ENCODE data around the gene USP49. TPM values are rescaled to one million over a fixed set of nuclear protein-coding genes. Genes with fewer than 3 reads are reported as not detected.
A peak's percentile ranks its signal among the peaks of the same experiment; 100 is the strongest.

Gene USP49
- total RNA-seq, 1 donor from 2014 or later, result 0.71 TPM

GRCh38 chr6:41821266-41821665 is 73.9 kb downstream of the USP49 start:
- Histone ChIP-seq H3K9me3 (replicated peaks) (no peaks in the 10 kb centered on the region), H3K36me3 (no peaks in the 10 kb centered on the region), H3K4me3 (no peak overlapping the region), H3K4me1 (peaks cover 2% of the 10 kb centered on the region), H3K27me3 (ENCODE audit: low read depth) (no peaks in the 10 kb centered on the region), H3K27ac (replicated peaks) (no peak overlapping the region)
- intact Hi-C loops (cut with micrococcal nuclease), result no loop called here
- no peak for DNase-seq
- no peak for TF ChIP-seq CTCF (IDR thresholded peaks at IDR 0.05; ENCODE audit: borderline replicate concordance)

- no peaks in the 10 kb centered on the region for H3K9me3 ChIP-seq (replicated peaks)
- H3K36me3 ChIP-seq, result no peaks in the 10 kb centered on the region
- no peak overlapping the region for H3K27ac ChIP-seq (replicated peaks)
- no peak for TF ChIP-seq CTCF (IDR thresholded peaks at IDR 0.05; ENCODE audit: borderline replicate concordance)
- H3K4me1 ChIP-seq, result peaks cover 17% of the 10 kb centered on the region
- no peaks in the 10 kb centered on the region for H3K27me3 ChIP-seq (ENCODE audit: low read depth)
- no peak for DNase-seq
- no peak overlapping the region for H3K4me3 ChIP-seq
- intact Hi-C loops (cut with micrococcal nuclease), result no loop called here
These were observed 76.7 kb downstream of the USP49 start for GRCh38 chr6:41818271-41819054.

GRCh38 chr6:41815587-41815986 is 79.6 kb downstream of the USP49 start:
- no peak for DNase-seq
- no peak for TF ChIP-seq CTCF (IDR thresholded peaks at IDR 0.05; ENCODE audit: borderline replicate concordance)
- Histone ChIP-seq H3K27me3 (ENCODE audit: low read depth) (no peaks in the 10 kb centered on the region), H3K4me1 (peaks cover 25% of the 10 kb centered on the region), H3K27ac (replicated peaks) (peak overlapping the region; percentile 57), H3K4me3 (no peak overlapping the region), H3K9me3 (replicated peaks) (no peaks in the 10 kb centered on the region), H3K36me3 (no peaks in the 10 kb centered on the region)
- intact Hi-C loops (cut with micrococcal nuclease), result no loop called here

GRCh38 chr6:41814629-41815028 is 80.5 kb downstream of the USP49 start:
- TF ChIP-seq CTCF (IDR thresholded peaks at IDR 0.05; ENCODE audit: borderline replicate concordance), result no peak
- Histone ChIP-seq H3K4me3 (no peak overlapping the region), H3K4me1 (peaks cover 25% of the 10 kb centered on the region), H3K27ac (replicated peaks) (peak overlapping the region; percentile 57), H3K9me3 (replicated peaks) (no peaks in the 10 kb centered on the region), H3K27me3 (ENCODE audit: low read depth) (no peaks in the 10 kb centered on the region), H3K36me3 (no peaks in the 10 kb centered on the region)
- no peak for DNase-seq
- intact Hi-C loops (cut with micrococcal nuclease), result no loop called here

- DNase-seq, result no peak
- TF ChIP-seq CTCF (IDR thresholded peaks at IDR 0.05; ENCODE audit: borderline replicate concordance), result no peak
- no peaks in the 10 kb centered on the region for H3K27me3 ChIP-seq (ENCODE audit: low read depth)
- intact Hi-C loops (cut with micrococcal nuclease), result no loop called here
- H3K4me1 ChIP-seq, result peaks cover 25% of the 10 kb centered on the region
- H3K36me3 ChIP-seq, result no peaks in the 10 kb centered on the region
- H3K9me3 ChIP-seq (replicated peaks), result no peaks in the 10 kb centered on the region
- peak overlapping the region; percentile 57 for H3K27ac ChIP-seq (replicated peaks)
- H3K4me3 ChIP-seq, result no peak overlapping the region
These were observed 81.2 kb downstream of the USP49 start for GRCh38 chr6:41813956-41814355.

All from left ventricle myocardium inferior (tissue), 1 donor.